GM23338 (cell line): ENCODE measurements around the gene SIAH1. TPM values are rescaled to one million over a fixed set of nuclear protein-coding genes. Genes with fewer than 3 reads are reported as not detected.

Experiments used
- ATAC-seq: fragments of 200-7000 bp; cut with Tn5 transposase; 3 replicates; pipeline ENCODE4 v1.9.1; 2020
- DNase-seq: peaks from one replicate; pipeline ENCODE4 v3.0.0-alpha.2; 2015; ENCODE audit warnings: low spot score
- H2AFZ ChIP-seq: fragments of 200-600 bp; sonication (generic); 2 replicates; pipeline ENCODE4 v1.8.0; 2016; ENCODE audit warnings: antibody characterized with exemption, mild to moderate bottlenecking, moderate library complexity
- H3F3A ChIP-seq: fragments of 200-600 bp; sonication (generic); replicated peaks from 2 replicates; pipeline ENCODE4 v1.8.0; 2017; ENCODE audit warnings: antibody characterized with exemption, mixed run types, low read depth
- H3K27ac ChIP-seq: fragments of 200-600 bp; sonication (generic); 2 replicates; pipeline ENCODE4 v1.6.1; 2016; ENCODE audit warnings: low read depth
- H3K27me3 ChIP-seq: fragments of 200-600 bp; sonication (generic); 2 replicates; pipeline ENCODE4 v1.8.0; 2016; ENCODE audit warnings: mild to moderate bottlenecking, mixed run types, moderate library complexity; ENCODE audit not compliant: insufficient read depth
- H3K36me3 ChIP-seq: fragments of 200-600 bp; sonication (generic); 2 replicates; pipeline ENCODE4 v1.8.0; 2016; ENCODE audit warnings: mild to moderate bottlenecking; ENCODE audit not compliant: insufficient read depth
- H3K4me1 ChIP-seq: fragments of 200-600 bp; sonication (generic); 2 replicates; pipeline ENCODE4 v1.8.0; 2016; ENCODE audit warnings: mild to moderate bottlenecking, moderate library complexity; ENCODE audit not compliant: insufficient read depth
- H3K4me2 ChIP-seq: fragments of 200-600 bp; sonication (generic); 2 replicates; pipeline ENCODE4 v1.7.1; 2017; ENCODE audit warnings: mixed run types
- H3K4me3 ChIP-seq: fragments of 200-600 bp; sonication (generic); 2 replicates; pipeline ENCODE4 v1.6.1; 2016; ENCODE audit warnings: mixed run types
- H3K79me2 ChIP-seq: fragments of 200-600 bp; sonication (generic); replicated peaks from 2 replicates; pipeline ENCODE4 v1.8.0; 2017; ENCODE audit warnings: mild to moderate bottlenecking; ENCODE audit not compliant: insufficient read depth
- H3K9me2 ChIP-seq: fragments of 200-600 bp; sonication (generic); 2 replicates; pipeline ENCODE4 v1.8.0; 2017; ENCODE audit not compliant: insufficient read depth
- H4K20me1 ChIP-seq: fragments of 200-600 bp; sonication (generic); replicated peaks from 2 replicates; pipeline ENCODE4 v1.8.0; 2017; ENCODE audit warnings: mild to moderate bottlenecking; ENCODE audit not compliant: insufficient read depth
- H3K27ac Mint-ChIP-seq: 2 replicates; pipeline ENCODE4 v1.8.0; 2020; ENCODE audit warnings: inconsistent platforms, mild to moderate bottlenecking, moderate library complexity, mixed read lengths
- H3K27me3 Mint-ChIP-seq: 3 replicates; pipeline ENCODE4 v1.8.0; 2022; ENCODE audit warnings: low read depth, mild to moderate bottlenecking, moderate library complexity, mixed read lengths, inconsistent platforms; ENCODE audit not compliant: insufficient read depth, poor library complexity
- H3K36me3 Mint-ChIP-seq: 3 replicates; pipeline ENCODE4 v1.8.0; 2021; ENCODE audit warnings: low read depth, mild to moderate bottlenecking, inconsistent platforms, moderate library complexity, mixed read lengths
- H3K4me1 Mint-ChIP-seq: 3 replicates; pipeline ENCODE4 v1.8.0; 2020; ENCODE audit warnings: mild to moderate bottlenecking, inconsistent platforms, mixed read lengths
- H3K4me3 Mint-ChIP-seq: 3 replicates; pipeline ENCODE4 v1.8.0; 2021; ENCODE audit warnings: moderate library complexity, mild to moderate bottlenecking, inconsistent platforms, mixed read lengths
- H3K9me3 Mint-ChIP-seq: 3 replicates; pipeline ENCODE4 v1.8.0; 2020; ENCODE audit warnings: moderate library complexity, mild to moderate bottlenecking, inconsistent platforms, mixed read lengths
- CTCF ChIP-seq, 2 experiments: fragments of 200-600 bp in 1 of 2; sonication (generic) in 1 of 2; conservative IDR thresholded peaks; 2 replicates each; pipeline versions ENCODE4 v1.5.1 to v1.6.1; 2016 to 2017; ENCODE audit warnings: antibody characterized with exemption in 2 of 2, low read depth in 2 of 2, mild to moderate bottlenecking in 2 of 2, moderate library complexity in 1 of 2
- JUNB ChIP-seq: IDR thresholded peaks from one replicate; pipeline ENCODE4 v1.6.1; 2016; ENCODE audit warnings: antibody characterized with exemption; ENCODE audit not compliant: unreplicated experiment
- REST ChIP-seq: IDR thresholded peaks from one replicate; pipeline ENCODE4 v1.6.1; 2018; ENCODE audit warnings: antibody characterized with exemption; ENCODE audit not compliant: unreplicated experiment
- ZNF331 ChIP-seq: fragments of 250-450 bp; sonication (Bioruptor Pico); IDR thresholded peaks from 2 replicates; pipeline ENCODE4 v1.5.0; 2020; ENCODE audit warnings: low read depth, mild to moderate bottlenecking, moderate library complexity
- polyA plus RNA-seq: library from polyadenylated mRNA; unstranded; fragments of >200 nt; fragmentation: Nextera tagmentation; extraction: Ambion mirVana; gene quantifications from 2 replicates; pipeline ENCODE4 v1.2.1, GENCODE V29; 2016
- total RNA-seq: library from RNA; depleted of rRNA; stranded (reverse); fragments of >200 nt; shearing (Covaris generic); gene quantifications from 2 replicates; pipeline ENCODE4 v1.2.3, GENCODE V29; 2014

The SIAH1 gene
- total and polyA plus RNA-seq, 2 experiments from 2014 or later = 42.0 to 52.7 TPM

DNA sequence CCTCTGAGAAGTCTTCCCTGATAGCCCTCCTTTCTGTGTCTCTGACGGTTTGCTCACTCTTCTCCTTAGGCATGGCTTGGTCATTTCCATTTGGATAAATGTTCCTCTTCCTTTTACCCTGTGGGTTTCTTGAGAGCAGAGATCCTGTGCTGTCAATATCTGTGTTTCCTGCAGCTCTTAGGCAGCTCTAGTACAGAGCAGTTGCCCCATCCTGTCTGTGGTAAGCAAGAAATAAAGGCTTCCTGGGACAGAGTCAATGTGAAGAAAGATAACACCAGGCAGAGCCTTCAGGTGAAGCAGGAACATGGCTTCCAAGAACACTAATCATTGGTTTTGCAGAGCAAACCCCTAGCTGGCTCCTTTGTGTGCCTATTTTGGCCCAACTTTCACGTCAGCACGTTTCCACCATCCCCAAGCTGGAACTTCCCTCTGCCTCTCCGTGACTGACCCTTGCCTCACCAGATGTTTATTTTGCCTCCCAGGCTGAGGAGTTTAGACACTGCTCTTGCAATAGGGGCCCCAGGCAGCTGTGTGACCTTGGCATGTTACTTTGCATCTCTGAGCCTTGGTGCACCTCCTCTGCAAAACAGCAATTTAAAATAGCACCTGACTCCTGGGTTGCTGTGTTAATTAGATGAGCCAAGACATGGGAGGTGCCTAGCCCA, 49.6 kb upstream of the SIAH1 start:
- Histone ChIP-seq H2AFZ (peak overlapping the region; percentile 38), H3K4me3 (no peak overlapping the region)
- H3K27me3 Mint-ChIP-seq = peaks cover 10% of the 10 kb centered on the region

More for the DNA sequence above, 49.6 kb upstream of the SIAH1 start:
- TF ChIP-seq ZNF331 (CRISPR knock-in tag) (no peak), JUNB (no peak), REST (no peak), CTCF (conservative IDR thresholded peaks at IDR 0.05; ENCODE audit: low read depth in 2 of 2) (no peak)
- peaks cover 10% of the 10 kb centered on the region for H3K4me1 ChIP-seq
- peaks cover 8% of the 10 kb centered on the region for H3K4me1 Mint-ChIP-seq
- DNase-seq (no peak), ATAC-seq (no peak)
- H3K27ac Mint-ChIP-seq = no peak overlapping the region
- no peaks in the 10 kb centered on the region for H3K27me3 ChIP-seq
- H3F3A ChIP-seq = no peaks in the 10 kb centered on the region
- H3K9me3 Mint-ChIP-seq = no peaks in the 10 kb centered on the region; the same call in 2 of the 3 replicates
- H4K20me1 ChIP-seq = no peaks in the 10 kb centered on the region
- H3K36me3 ChIP-seq = no peaks in the 10 kb centered on the region
- no peaks in the 10 kb centered on the region for H3K79me2 ChIP-seq
- no peak overlapping the region for H3K4me3 Mint-ChIP-seq
- no peaks in the 10 kb centered on the region for H3K36me3 Mint-ChIP-seq
- H3K27ac ChIP-seq = no peak overlapping the region
- no peaks in the 10 kb centered on the region for H3K9me2 ChIP-seq
- H3K4me2 ChIP-seq = no peak overlapping the region
